ENCODE data around the gene UAP1L1.
A peak's percentile ranks its signal among the peaks of the same experiment; 100 is the strongest.

GRCh38 chr9:137049544-137050449 lies 27.5 kb upstream of the UAP1L1 start:
- TF ChIP-seq CTCF (IDR thresholded peaks at IDR 0.05; ENCODE audit: insufficient read depth, low read length) (peak; percentile 35), POLR2AphosphoS5 (IDR thresholded peaks at IDR 0.05; ENCODE audit: low read depth) (no peak)

Data from HL-60 (cell line).